NCI-H1694 (cell line): ENCODE measurements around the gene CEP78.
"Not testable (repeated sequence)": the region's sequence is repeated elsewhere in the genome, so short reads cannot be mapped to it uniquely, and the experiment has no call there.

Source experiments
- DNase-seq: peaks from one replicate; lab custom pipeline; 2025; lab: John Stamatoyannopoulos, UW

Gene CEP78

DNA sequence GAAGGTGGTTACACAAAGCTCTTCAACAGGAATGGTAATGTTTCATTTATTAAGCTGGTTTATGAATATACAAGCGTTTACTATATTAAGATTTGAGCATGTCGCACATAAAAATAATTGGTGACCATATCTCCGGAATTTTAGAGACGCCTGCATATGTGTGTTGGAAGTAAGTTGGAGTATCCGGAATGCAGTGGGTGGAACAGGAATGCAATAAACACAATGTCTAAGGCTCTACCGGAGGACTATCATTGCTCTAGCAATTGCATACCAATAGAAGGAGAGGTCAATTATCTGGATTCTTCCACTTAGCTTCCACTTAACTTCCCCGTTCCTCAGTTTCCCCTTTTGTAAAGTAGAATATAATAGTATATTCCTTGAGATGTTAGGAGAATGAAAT, 1.1 kb upstream of the CEP78 start:
- DNase-seq: no peak

DNA sequence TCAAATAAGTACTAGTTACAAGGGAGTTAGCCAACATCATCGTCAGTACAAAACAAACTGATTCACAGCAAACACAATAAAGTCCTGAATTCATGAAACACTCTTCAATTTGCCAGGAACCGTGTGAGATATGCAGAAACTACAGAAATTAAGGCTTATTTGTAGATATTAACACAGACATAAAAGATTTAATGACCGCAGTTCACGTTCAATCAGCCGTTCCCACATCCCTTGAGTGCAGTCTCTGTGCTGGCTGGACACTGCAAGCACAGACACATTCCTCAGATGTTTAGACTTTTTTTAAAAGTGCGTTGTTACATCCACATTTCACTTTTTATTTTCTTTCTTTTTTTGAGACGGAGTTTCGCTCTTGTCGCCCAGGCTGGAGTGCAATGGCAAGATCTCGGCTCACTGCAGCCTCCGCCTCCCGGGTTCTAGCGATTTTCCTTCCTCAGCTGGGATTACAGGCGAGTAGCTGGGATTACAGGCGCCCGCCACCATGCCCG, 566 bp upstream of the CEP78 start:
- no peak for DNase-seq

DNA sequence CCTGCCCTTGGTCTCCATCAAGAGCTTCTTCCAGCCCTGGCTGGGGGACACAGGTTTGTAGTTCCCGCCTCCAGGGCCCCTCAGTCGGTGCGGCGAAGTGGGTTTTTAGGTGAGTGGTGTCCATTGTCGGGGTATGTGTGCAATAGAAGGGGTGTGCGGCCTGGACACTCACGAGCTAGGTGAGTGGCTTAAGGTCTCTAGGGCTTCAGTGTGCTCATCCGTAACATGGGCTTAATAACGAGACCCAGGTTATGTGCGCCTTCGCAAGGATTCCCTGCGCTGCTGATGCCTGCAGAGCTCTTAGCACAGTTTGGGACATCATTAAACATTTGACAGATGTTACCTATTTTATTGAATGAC, 656 bp downstream of the CEP78 start:
- DNase-seq: no peak

DNA sequence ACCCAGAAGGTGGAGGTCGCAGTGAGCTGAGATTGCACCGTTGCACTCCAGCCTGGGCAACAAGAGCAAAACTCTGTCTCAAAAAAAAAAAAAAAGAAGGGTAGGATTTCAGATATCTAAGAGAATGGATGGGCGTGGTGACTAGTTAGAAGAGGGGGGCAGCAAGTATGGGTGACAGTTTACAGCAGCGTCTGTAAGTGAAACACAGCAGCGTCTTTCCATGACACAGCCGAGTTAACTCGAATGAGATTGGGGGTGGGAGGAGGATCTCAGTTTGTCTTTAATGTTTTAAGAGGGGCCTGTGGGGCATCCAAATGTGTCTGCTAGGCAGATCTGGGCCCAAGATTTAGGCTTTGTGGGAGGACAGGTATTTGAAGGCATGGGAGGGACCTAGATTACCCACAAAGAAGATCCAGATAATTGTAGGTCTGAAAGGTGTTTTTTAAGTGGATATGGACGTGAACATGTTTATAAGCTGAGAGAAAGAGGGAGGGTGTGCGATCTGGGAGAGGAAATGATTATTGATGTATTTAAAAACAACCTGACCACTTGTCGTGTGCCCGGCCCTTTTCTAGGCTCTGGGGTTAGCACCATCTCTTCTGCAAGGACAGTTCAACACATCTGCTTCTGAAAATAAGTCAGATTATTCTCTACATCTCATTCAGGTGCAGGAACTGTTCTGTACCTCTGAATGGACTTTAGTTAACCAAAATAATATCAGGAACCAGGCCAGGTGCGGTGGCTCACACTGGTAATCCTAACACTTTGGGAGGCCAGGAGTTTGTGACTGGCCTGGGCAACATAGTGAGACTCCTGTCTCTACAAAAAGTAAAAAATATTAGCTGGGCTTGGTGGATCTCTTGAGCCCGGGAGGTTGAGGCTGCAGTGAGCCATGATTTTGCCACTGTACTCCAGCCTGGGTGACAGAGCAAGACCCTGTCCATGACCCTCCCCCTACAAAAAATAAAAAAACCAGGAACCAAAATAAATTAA, 2.5 kb downstream of the CEP78 start:
- no peak for DNase-seq

DNA sequence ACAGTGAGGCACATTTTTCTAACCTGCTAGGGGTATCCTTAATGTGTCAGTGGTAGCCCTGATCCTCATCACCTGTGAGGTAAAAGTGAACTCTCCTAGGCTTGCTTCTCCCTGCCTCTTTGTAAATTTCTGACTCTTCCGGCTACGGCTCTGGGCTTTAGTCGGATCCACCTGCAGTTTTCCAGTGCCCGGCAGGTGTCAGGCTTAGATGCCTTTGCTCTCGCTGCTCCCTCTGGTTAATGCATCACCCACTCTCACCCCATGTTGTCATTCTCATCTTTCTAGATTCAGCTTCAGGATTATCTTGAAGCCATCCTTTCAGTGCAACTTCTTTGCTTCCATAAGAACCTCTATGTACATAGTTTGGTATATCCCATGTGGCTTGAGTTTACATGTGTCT, 3.6 kb downstream of the CEP78 start:
- no peak for DNase-seq

DNA sequence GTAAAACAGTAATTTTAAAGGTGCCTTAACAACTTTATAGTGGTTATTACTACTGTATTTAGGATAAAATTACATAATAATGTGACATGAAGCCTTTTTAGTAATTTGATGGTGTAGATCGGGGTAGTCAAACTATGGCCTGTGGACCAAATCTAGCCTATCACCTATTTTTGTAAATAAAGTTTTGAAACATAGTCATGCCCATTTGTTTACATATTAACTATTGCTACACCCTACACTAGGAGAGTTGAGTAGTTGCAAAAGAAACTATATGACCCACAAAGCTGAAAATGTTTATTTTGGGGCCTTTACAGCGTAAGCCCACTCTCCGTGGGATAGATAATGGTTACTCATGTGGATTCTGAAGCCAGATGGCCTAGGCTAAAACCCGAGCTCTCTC, 6.2 kb downstream of the CEP78 start:
- no peak for DNase-seq

DNA sequence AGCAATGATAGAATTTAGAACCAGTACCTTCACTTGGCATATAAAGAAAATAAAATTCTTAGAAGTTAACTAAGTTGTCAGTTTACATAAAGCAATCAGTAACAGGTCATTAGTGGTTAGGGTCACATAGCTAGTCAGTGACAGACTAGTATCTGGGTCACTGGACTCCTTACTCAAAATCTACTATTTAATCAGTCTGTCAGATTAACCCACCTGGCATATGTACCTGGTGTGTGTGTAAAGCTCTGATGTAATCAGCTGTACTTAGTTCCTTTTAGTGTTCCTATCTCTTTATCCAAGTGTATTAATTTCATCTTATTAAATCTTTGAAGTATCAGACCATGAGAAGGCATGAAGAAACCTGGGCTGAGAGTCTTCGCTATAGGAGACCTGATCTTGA, 7.3 kb downstream of the CEP78 start:
- no peak for DNase-seq

DNA sequence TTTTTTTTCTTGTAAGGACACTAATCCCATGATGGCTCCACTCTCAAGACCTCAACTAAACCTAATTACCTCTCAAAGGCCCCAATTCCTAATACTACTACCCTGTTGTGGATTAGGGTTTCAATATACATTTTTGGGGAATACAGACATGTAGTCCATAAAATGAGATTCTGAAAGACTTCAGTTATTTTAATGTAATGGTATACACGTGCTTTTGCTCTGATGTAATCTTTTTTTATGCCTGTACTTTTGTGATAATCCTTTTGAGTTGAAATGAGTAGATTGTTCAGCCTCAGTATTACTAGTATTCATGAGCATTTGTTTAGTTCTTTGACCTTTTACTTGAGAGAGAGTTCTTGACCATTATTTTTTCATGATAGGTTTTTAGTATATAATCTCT, 9.5 kb downstream of the CEP78 start:
- no peak for DNase-seq

DNA sequence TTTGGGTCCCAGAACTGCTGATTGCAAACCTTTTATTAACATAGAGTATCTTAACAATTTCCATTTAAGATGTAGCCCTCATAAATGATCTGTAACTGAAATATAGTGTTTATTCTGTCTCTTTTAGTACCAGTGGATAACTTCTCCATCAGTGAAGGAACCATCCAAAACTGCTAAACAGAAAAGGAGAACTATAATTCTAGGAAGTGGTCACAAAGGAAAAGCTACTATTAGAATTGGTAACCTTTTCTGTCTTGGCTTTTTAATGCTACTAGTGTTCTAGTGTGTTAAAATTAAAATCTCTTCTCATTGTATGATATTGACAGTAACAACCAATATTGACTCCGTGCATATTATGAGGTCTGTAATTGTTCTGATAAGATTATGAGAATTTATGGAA, 12.8 kb downstream of the CEP78 start:
- no peak for DNase-seq

DNA sequence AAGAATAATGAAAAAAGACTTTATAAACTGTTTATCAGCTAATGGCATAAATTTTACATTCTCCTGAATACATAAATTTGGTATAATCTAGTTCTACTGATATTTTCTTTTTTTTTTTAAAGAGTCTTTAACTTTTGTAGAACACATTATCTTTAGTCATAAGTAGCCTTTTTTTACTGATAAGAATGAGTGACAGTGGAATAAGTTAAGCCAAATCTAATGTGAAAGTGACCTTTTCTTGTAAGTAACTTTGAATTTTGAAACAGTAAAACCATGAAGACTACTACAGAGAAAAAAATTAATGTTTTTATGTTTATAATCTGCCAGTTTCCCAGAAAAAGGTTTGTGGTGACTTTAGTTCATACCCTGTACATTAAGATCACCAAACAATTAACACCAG, 13.7 kb downstream of the CEP78 start:
- no peak for DNase-seq

DNA sequence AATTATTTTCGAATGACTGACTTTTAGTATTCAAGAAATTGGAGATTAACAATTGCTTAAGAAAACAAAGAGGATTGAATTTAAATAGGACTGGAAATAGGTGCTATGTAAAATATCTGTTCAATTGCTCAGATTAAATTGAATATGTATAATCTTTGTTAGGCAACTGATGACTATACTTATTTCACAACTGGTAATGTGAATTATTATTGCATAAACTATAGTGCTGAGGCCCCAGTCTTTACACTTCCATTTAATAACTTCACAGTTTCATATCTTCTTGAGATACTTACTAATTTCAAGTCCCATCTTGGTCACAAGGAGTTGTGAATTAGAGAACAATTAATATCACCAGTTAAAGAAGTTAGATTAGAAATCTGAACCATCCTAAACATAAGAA, 16.7 kb downstream of the CEP78 start:
- DNase-seq: no peak

DNA sequence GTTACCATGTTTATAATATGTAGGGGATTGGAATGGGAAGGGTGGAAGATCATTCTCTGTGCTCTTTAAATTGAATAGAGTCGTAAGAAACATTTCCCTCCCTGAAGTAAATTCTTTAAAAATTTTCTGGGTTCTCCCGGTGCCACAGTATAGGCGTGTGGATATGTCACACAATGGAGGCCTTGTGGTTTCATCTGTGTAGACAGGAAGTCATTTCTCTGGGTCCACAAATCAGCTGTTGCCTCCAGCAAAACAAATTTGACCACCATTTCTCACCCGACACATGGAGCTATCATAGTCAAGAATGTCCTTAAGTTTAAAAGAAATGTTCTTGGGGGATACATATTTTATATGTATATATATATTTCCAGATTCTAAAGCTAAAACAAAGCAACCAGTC, 17.4 kb downstream of the CEP78 start:
- DNase-seq: no peak

DNA sequence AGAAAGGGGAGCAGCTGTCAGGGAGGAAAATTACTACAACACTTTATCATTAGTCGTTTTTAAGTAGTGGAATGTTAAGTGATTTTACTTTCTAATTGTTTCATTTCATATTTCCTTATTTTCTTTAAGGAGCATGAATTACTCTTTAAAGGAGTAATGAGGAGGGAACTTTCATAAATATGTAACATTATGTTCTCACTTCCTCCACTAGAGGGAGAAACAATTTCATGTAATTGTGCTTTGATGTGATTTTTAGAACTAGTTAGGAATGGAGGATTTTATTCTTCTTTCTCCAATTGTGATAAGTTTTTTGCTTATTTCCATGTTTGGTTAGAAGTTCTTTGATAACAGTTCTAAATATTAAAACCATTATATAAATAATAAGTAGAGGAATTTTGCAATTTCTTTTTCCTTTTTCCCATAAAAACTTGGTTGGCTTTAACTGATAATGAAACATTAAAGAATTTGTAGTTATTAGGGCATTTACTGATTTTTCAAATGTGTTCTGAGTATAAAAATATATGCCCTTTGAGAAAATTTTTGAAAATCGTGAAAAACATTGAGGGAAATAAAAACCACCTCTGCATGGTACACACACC, 25.6 kb downstream of the CEP78 start:
- peak; percentile 44 for DNase-seq

DNA sequence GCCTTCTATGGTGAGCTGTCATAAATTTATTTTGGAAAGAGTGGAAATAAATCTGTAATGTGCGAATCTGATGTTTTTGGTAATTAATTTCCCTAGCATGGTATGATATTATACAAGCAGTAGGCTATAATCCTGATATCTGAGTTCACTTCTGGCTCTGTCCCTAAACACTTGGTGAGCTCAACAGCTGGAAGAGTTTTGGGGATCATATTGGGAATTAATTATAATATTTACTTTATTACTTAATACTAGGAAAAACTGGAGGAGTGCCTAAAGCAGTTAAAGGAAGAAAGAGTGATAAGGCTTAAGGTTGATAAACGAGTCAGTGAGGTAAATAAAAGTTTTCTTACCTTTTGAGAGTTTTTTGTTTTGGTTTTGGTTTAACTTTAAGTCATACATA, 26.8 kb downstream of the CEP78 start:
- no peak for DNase-seq

DNA sequence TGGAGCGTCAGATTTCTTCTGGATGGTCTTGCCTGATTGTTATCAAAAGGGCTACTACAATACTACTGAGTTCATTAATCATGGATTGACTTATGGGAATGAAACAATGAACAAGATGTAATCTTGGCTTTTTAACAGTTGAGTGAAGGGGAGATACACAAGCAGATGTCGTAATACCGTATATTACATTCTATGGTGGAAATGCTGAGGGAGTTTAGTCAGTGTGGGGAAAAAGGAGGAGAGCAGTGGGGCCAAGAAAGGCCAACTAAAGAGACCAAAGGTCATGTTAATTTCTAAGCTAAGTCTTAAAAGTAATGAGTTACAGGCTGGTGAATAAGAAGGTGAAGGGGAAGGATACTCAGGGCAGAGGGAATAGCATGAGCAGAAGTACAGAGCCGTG, 32.0 kb downstream of the CEP78 start:
- no peak for DNase-seq

DNA sequence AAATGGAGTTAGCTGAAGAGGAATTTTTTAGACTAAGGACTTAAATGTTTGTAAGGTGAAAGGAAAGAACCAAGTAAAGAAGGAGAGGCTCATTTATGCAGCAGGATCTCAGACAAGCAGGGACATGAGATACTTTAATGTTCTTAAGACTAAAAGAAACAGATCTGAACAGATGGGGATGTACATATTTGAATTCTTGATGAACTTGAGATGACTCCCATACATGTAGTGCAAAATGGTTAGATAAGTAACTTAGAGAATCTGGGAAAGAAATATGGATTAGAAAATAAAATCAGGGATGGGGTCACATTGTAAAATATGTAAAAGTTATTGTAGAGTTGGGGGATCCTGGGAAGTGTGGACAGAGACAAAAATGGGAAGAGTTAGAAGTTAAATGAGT, 33.9 kb downstream of the CEP78 start:
- no peak for DNase-seq

DNA sequence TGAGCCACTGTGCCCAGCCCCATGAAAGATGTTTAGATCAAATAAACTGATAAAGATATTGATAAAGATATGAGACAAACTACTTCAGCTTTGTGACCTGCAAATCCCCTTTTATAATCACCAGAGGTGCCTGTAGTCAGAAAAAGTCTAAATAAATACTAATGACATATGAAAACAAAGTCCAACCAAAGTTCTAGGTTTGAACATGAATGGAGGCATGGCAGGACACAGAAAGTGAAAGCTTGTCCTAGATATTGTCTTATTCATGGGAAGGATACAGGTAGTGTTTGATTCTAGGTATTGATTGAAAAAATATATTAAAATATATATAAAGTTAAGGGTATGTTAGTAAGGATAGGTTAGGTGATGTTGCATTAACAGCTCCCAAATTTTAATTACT, 36.4 kb downstream of the CEP78 start:
- no peak for DNase-seq

DNA sequence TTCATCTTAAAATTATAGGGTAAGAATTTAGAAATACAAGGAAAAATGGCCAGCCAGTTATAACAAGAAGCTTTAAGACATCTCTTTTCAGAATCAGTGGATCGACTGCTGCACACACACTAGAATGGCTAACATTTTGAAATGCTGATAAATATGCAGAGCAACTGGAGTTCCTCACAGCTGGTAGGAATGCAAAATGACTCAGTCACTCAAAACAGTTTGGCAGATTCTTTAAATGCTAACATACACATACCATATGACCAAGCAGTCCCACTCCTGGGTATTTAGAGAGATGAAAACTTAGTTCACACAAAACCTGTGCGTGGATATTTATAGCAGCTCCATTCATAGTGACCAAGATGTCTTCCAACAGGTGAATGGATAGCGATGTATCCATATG, 37.9 kb downstream of the CEP78 start:
- DNase-seq: no peak

DNA sequence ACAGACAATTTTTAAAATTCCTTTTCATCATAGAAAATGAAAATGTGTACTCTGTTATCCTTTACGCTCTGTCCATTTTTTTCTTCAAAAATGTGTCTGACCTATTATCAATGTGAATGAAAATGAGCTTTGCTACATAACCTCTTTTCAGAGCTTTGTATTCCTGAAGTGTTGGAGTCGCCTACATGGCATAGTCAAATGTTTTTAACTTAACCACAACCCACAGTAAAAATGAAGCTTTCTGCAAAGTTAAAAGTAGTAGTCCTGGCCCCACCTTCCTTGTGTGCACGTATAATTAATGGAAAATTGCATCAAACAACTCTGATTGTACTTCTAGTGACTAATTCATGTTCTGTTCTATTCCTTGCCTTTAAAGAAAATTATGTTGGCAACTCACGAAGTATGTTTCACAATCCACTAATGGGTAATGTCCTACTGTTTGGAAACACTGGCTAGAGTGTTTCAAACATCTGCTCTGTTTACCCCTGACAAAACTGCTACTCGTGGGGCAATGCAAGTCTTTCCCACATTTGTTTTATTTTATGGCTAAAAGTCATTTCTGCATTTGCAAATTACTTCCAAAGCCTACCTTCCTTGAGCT, 42.4 kb downstream of the CEP78 start:
- DNase-seq: no peak

DNA sequence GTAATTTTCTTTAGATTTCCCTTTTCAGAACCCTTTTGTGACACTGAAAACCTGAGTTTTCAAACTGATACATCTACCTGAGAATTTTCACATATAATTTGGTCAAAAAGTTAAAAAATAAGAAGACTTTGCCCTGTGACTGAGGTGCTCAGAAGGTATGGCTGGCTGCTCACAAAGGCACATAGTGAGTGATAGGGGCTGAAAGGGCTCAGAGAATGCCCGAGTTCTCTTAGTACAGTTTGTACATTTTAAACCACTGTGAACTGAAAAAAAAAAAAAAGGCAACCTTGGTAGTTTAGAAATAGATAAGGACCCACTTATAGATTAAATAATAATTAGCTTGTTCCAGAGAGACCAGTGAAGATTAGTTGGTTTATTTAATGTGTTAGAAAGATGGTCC, 42.9 kb downstream of the CEP78 start:
- DNase-seq: no peak

DNA sequence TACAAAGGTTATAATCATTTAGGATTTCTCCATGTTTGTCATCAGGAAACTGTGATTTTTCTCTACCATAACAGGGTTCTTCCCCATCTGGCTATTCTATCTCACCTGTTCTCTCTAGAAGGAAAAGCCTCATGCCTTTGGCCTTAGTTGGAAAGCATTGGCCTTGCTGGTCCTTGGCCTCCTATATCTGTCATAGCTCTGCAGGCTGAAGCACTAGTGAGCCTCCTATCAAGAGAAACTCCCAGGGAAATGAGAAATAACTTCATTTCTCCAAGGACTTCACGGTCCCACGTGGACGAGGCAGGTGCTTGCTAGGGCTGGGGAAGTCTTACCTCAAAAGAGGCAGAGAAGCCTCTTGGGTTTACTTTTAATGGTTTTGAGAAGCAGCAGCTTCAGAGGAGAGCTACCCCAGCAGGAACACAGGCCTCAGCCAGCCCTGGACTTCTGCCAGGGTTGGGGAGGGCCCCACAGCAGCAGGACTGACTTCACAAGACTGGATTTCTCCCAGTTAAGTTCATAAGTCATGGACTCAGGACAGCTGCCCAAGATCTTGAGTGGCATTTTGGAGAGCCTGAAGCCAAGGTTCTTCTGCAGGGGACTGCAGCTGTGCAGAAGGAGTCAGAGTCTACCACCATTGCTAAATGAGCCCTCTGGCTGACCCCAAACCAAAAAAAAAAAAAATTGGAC, 45.2 kb downstream of the CEP78 start:
- DNase-seq: no peak

DNA sequence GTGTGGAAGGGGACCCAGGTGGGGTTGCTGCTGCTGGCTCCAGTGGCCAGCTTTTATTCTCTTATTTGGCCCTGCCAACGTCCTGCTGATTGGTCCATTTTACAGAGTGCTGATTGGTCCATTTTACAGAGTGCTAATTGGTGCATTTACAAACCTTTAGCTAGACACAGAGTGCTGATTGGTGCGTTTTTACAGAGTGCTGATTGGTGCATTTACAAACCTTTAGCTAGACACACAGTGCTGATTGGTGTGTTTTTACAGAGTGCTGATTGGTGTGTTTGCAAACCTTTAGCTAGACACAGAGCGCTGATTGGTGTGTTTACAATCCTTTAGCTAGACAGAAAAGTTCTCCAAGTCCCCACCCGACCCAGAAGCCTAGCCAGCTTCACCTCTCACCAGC, 48.3 kb downstream of the CEP78 start:
- not testable (repeated sequence) for DNase-seq

DNA sequence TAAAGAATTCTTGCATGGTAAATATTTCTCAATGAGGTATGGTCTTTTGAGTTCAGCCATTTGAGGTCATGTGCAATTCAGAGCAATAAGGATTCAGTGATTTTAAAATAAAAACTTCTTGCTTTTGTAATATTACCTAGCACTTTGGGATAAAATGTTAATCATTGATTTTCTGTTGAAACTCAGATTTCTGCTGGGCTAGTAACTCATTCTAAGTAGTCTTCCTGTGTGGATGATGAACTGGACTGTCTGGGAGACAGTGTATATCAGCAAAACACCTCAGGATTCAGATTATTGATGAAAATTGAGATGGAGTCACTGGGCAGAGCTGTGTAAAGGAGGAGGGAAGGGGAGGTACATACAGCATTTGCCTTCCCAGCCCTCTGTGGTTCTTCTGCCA, 50.2 kb downstream of the CEP78 start:
- DNase-seq: no peak
